Stimulated activated CD8-positive, alpha-beta memory T cell treated with anti-CD3 and anti-CD28 coated beads, Interleukin-7, amount 100 ng/mL, for 4 hours (primary cell): ENCODE data around the gene CDH4.

Experiments used
- DNase-seq, 2 donors: peaks; one replicate each; pipeline ENCODE4 v3.0.0-alpha.2; 2020; ENCODE audit warnings: low read depth in 2 of 2

Gene CDH4

DNA sequence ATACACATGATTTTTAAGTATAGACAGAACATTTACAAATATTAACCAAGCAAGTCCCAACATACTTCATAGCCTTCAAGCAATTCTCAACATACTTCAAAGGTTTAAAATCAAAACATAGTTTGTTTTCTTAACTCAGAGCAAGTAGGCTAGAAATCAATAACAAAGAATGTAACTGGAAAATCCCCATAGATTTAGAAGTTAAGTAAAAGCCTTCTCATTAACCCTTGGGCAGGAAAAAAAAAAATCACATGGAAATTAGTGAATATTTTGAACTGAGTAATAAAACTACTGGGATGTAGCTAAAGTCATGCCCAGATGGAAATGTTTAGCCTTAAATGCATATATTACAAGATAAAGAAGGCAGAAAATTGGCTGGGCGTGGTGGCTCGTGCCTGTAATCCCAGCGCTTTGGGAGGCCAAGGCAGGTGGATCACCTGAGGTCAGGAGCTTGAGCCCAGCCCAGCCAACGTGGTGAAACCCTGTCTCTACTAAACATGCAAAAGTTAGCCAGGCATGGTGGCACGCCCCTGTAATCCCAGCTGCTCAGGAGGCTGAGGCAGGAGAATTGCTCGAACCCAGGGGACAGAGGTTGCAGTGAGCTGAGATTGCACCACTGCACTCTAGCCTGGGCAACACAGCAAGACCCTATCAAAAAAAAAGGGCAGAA lies 497.5 kb downstream of the CDH4 start:
- no peak for DNase-seq

DNA sequence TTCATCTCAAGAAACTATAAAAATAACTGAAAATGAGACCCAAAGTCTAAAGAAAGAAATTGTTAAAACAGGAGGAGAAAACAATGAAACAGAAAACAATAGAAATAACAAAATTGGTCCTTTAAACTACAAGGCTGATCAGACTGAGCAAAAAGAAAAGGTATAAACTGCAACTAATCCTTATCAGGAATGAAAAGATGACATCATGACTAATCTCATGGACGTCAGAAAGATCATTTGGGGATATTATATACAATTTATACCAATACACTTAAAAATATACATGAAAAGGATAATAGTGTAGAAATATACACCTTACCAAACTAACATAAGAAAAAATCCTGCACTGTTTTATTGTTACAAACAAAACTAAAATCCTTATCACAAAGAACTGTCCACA lies 498.0 kb downstream of the CDH4 start:
- no peak for DNase-seq

DNA sequence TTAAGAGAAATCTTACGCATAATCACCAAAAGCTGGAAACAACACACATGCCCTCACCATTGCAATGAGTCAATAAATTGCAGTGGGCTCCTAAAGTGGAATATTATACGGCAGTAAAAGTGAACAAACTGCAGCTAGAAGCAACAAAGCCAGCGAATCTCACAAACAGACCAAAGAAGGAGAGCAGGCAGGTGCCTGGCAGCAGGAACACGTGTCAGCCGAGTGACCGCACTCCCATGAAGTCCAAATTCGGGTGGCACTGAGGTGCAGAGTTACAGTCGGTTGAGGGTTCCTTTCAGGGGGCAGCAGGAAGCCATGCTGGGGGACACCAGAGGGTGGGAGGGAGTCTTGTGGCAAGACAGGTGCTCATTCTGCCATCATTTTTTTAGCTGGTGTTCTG lies 500.5 kb downstream of the CDH4 start:
- no peak for DNase-seq

DNA sequence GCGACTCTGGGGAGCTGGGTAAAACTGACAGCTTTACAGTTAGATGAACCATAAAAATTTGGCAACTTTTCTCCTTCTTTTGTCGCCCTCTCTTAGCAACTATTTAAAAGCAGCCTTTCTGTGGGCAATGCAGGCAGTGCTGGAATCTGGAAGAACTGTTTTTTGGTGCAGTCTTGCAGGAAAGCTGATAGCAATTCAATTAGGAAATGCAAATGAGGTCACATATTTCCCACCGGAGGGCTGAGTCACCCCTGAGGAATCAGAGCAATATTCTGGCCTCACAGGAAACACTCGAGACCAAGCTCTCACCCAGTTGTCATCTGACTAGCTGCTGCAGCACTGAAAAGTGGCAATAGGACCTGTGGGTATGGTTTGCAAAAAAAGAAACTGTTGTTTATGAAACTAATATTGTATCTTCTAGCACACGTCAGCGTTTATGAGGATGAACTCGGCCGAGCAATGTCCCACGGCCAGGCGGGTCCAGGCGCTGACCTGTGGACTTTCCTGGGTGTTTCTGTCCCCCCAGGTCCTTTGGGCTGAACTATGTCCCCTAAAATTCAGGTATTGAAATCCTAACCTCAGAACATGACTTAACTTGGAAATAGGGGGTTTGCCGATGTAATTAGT lies 501.4 kb downstream of the CDH4 start:
- no peak for DNase-seq

DNA sequence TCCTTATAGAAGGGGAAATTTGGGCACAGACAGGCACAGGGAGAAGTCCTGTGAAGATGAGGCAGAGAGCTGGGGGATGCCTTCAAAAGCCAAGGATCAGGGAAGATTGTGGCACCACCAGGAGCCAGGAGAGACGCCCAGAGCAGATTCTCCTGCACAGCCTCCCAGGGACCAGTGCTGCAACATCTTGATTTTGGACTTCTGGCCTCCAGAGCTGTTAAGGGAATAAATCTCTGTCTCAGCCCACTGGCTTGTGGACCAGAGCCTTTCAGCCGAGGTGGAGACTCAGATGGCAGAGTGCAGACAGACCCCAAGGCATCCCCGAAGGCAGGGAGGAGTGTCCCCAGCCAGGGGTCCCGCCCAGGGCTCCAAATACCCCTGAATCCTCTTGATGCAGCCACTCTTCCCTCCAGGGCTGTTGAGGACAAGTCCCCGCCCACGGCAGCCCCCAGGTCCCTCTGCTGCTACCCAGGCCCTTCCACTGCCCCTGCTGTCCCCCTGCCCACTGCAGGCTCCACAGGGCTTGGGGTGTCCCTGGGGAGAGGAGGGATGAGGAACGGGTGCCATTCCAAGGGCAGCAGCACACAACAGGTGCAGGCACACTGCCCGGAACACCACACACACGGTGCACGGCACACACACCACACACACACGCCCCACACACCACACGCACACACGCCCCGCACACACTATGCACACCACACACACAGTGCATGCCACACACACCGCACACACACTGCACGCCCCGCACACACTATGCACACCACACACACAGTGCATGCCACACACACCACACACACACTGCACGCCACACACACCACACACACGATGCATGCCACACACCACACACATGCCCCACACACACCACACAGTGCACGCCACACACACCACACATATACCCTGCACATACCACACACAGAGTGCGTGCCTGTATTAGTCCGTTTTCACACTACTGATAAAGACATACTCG lies 502.2 kb downstream of the CDH4 start:
- DNase-seq = no peak

DNA sequence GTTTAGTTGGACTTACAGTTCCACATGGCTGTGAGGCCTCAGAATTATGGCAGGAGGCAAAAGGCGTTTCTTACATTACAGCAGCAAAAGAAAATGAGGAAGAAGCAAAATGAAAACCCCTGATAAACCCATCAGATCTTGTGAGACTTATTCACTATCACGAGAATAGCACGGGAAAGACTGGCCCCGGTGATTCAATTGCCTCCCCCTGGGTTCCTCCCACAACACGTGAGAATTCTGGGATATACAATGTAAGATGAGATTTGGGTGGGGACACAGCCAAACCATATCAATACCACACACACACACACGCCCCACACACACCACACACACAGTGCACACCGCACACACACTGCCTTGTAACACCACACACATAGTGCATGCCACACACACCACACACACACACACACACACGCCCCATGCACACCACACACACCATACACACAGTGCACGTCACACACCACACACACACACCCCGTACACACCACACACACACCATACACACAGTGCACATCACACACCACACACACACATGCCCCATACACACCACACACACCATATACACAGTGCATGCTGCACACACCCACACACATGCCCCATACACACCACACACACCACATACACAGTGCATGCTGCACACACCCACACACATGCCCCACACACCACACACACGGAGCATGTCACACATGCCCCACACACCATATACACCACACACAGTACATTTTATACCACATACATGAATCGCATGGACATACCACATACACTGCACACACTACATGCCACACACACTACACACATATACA lies 503.1 kb downstream of the CDH4 start:
- no peak for DNase-seq

DNA sequence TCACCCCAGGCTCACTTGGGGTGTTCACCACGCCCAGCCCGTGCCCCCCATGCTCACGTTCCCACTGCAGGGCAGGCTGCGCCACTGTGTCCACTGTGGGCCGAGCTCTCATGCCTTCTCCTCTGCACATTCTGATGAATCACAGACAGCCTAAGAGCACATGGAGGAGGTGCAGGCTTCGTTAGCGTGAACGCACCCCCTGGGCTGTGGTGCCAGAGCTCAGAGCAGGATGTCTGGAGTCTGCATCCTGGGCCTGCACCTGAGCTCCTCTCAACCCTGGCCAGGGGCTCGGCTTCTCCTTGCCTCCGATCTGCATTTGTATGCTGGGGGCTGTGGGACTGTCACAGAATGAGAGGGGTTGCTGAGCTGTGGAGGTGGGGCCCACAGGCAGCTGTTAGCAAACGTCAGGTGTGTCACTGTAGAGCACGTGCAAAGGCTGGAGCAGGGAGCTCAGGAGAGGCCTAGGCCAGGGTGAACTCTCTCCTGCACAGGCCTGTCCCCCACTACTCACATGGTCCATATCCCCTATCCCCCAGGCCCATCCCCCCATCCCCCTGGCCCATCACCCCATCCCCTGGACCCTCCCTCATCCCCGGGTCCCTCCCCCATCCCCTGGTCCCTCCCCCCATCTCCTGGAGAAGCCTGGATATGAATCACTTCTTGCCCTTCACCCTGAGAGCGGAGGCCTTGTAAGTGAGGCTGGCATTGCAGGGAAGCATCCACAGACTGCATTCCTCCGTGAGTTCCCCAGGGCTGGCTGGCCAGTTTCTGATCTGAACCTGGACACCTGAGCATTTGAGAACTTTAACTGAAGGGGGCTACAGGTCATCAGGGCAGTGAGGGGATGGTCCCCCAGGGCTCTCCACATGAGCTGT lies 504.1 kb downstream of the CDH4 start:
- DNase-seq = no peak

DNA sequence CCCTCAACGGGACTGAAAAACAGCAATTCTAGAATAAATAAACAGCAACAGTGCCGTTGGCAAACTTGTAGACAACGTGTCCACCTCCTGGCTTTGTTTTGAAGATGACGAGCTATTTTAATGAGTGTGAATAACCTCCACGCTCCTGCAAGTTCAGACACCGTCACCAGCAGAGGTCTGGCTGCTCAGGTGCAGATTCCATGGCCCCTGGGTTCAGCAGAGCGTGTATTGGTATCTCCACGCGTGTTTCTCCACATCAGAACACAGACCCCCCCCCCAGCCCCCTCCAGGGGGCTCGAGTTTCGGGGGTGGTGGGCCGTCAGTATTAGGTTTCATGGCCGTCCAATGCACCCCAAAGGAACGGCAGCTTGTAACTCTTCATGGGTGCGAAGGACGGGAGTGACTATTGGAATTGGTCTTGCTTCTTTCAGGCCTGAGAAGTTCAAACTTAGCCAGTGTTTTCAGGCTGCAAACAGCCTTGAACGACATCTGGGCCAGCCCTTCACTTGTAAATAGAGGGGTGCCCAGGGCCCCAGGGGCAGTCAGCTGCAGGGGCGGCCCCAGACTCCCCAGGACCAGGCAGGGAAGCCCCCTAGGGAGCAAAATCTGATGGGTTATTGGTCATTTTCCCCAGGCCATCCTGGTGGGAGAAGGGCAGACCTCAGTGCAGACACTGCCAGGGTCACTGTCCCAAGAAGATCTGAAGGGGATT lies 505.1 kb downstream of the CDH4 start:
- no peak for DNase-seq

DNA sequence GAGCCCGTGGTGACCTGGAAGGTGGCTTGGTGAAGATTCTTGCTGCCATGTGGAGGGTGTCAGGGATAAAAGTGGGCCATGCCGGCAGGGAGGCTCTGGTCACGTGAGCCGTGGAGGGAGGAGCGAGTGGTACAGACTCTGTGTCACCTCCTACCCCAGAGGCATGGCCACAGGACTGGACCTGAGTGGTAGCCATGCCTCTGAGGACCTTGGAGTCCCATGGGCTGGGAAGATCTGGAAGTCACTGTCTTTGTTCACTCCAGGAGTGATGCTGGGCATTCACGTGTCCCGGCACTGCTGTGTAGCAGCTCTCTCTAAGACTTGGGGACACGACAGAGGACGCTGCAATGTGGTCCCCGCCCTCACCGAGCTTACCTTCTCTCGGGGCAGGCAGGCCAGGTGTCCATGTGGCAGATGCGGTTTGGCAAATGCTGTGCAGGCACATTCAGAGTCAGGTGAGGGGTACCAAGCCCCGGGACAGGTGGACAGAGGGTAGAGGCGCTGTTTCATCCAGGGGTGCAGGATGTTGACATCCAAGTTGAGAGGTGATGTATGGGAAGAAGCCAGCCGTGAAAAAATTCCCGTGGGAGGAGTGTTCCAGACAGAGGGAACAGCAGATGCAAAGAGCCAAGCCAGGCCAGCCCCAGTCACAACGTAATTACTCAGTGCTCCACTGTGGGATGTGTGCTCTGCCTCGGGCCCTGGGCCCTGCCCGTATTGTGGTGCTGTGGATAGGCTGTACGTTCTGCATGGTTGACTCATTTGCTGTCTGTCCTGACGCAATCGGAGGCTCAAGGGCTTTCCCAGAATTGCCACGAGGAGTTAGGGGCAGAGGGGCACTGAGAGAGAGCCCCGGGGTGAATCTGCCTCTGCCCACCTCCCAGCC lies 505.9 kb downstream of the CDH4 start:
- DNase-seq = no peak

DNA sequence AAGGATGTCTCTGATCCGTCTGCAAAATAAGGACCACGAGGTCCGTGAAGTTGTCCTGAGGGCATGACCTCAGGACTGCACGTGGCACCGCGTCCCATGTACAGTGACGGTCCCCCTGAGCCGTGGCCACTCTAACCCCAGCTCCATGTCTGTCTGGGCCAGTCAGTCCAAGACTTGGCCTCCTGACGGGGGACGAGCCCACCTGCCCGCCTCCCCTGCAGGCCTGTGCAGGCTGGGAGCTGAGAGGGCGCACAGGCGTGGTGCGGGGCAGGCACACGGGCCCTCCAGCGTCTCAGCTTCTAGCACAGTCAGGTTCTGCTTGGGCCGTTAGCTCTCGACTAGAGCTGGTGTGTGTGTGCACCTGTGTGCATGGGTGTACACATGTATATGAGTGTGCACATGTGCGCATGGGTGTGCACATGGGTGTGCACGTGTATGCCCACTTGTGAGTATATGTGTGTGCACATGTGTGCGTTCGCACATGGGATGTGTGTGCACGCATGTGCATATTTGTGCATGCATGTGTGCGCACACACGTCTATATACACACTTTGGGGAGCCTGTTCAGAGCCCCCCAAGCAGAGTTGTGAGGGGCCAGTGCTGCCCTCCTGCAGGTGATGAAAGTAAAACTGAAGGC lies 506.6 kb downstream of the CDH4 start:
- DNase-seq = no peak

DNA sequence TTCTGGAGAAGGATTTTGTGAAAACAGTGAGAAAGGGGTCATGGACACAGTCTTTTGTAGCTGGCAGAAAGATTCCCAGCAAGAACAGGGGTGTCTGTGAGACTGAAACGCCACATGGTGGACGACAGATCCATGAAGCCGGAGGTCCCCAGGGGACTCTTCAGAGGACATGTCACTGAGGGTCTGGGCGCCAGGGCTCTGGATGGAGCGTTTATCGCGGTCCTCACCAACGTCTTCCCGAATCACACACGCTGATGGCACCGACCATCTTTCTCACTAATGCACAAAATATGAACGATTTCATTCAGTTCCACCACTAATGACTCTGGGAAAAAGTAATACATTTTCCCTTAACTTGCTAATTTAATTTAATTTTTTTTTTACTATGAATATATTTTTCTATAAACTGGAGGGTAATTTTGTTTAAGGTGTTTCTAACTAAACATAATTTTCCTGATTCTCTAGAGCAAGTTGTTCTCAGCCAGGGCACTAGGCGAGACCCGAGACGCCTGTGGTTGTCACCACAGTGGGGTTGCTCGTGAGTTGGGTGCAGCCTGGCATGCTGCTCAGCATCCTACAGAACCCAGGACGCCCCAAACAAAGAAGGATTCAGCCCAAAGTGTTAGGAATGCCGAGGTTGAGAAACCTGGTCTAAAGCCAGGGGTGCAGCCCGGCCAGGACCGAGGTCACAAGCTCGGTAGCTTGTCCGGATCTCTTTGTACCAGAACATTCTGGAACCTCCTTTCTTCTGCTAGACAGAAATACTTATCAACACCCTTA lies 507.4 kb downstream of the CDH4 start:
- DNase-seq = no peak

DNA sequence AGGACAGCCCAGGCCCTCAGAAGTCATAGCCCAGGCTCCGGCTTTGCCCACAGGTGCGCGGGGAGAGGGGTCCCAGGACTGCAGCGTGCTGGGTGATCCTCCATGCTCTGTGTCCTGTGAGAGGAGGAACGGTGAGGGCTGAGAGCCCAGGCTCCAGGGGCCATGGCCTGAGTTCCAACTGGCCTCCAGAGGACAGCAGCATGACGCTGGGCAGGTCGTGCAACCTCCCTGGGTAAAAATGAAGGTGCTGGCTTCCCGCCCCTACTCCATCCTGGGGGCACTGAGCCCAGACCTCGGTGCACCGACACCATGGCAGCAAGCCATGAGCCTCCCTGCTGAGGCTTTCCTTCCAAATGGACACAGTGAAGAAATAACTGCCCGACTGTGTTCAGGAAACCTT lies 508.3 kb downstream of the CDH4 start:
- no peak for DNase-seq

DNA sequence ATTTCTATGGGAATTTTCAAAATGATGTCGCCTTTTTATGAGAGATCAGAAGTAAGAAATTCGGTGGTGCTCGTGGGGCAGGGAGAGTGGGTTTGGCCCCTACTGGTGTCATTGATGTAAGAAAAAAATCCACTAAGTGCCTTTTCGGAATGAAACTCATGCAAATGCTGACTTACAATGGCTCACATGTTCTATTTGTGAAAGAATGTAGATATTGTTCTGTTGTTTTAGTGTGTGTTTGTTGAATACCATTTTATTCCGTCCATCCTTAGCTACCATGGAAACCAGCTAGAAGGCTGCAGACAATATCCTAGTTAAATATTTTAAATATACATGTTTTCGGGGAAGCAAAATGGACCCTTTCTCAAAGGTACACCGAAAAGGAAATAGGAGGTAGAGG lies 508.7 kb downstream of the CDH4 start:
- no peak for DNase-seq

DNA sequence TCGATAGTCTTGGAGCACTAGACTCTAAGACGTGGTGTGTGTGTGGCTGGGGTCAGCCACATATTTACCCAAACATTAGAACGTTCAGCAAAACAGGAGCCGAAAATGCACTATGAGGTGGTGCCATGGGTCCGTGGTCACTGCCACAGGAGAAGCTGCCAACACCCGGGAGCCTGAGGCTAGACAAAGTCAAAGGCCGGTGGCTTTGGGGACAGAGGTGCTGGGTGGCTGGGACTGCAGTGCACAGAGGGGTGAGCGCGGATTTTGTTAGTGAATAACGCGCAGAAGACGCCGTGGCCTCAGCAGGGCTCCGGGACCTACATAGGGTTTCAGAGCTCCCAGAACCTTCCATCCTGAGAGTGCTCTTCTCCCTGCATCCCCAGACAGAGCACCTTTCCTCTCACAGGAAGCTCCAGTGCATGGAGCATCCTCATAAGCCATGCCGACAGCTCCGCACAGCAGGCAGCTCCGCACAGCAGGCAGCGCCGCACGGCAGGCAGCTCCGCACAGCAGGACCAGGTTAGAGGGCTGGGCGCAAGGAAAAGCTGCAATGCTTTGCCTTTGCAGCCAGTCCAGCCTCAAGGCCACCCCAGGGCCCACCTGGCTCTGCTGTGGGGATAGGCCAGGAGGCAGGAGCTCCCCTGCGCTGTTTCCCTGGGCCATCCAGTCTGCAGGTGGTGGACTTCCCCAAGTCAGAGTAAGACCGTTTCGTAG lies 509.5 kb downstream of the CDH4 start:
- no peak for DNase-seq

DNA sequence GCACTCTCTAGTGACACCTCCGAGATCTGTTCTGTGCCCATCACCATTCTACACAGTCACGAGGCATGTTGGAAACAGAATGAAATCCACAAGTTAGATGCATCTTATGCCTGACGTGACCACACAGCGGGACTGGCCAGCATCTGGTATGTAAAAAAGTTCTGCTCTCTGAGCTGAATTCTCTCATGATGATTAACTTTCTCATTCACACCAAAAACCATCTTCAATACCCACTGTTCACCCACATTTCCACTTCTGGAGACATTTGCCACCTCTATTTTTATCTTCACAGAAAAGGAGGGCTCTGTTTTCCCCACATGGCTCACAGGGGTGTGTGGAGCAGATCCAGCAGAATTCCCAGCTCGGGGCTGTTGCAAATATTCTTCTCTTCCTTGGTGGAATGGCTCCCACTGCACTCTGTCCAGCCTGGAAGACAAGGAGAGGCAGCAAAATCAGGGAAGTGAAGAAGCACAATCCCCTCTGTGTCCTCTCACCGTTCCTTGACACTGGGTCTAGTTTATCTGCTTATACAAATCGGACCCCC lies 510.2 kb downstream of the CDH4 start:
- no peak for DNase-seq

DNA sequence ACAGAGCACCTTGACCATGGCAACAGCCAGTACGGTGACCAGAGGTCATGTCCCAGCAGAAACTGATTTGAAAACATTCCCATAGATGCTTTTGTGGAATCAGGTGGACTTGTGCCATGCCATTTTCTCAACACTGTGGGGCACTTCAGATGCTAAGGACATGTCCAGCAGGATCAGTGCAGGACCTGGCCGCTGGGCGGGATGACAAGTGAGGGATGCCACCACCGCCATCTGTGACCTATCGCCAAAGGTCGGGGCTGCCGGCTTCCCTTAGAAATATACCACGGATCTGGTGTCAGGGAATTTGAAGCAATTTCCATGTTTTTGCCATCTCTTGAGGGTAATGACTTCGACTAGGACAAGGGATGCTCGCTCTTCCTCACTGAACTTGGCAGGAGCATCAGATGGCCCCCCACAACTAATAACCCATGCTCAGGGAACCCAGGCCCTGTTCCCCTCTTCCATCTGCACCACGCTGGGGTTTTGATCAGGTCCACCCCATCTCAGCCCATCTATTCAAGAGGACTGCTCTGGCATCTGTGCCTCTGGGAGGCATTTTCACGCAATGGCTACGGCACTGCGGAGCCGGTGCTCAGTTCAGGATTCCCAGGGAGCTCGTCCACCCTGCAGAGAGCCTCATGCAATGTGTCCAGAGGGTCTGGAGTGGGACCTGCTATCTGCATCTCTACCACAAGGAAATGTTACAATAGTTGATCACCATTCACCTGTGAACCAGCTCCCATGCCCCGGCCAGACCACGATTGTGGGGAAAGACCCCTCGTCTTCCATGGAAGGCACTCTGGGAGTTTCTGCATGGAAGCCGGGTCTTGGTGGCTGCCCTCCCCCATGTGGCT lies 511.1 kb downstream of the CDH4 start:
- no peak for DNase-seq
